HFFc6 (cell line): ENCODE data around the gene XPNPEP1. TPM values are rescaled to one million over a fixed set of nuclear protein-coding genes. Genes with fewer than 3 reads are reported as not detected.

Source experiments
- DNase-seq: peaks from one replicate; pipeline ENCODE4 v3.0.0-alpha.2; 2018
- H3K27ac Mint-ChIP-seq: 2 replicates; pipeline ENCODE4 v1.8.0; 2020; ENCODE audit warnings: mild to moderate bottlenecking, mixed read lengths
- H3K27me3 Mint-ChIP-seq: 2 replicates; pipeline ENCODE4 v1.8.0; 2021; ENCODE audit warnings: mild to moderate bottlenecking, moderate library complexity, mixed read lengths; ENCODE audit not compliant: insufficient read depth
- H3K36me3 Mint-ChIP-seq: 2 replicates; pipeline ENCODE4 v1.8.0; 2021; ENCODE audit warnings: low read depth, mixed read lengths
- H3K4me1 Mint-ChIP-seq: 2 replicates; pipeline ENCODE4 v1.8.0; 2020; ENCODE audit warnings: low read depth, mixed read lengths
- H3K4me3 Mint-ChIP-seq: 2 replicates; pipeline ENCODE4 v1.8.0; 2020; ENCODE audit warnings: mild to moderate bottlenecking, moderate library complexity, mixed read lengths
- H3K9me3 Mint-ChIP-seq: 2 replicates; pipeline ENCODE4 v1.8.0; 2020; ENCODE audit warnings: mild to moderate bottlenecking, mixed read lengths
- total RNA-seq, 6 experiments: library from RNA; stranded (reverse); fragmentation: NEBNext Ultra II Directional; extraction: Animal tissue kit (Norgen Biotek cat#: 25700); gene quantifications; 2 replicates in 1 of 6; 3 replicates in 5 of 6; pipeline ENCODE4 v1.2.3, GENCODE V29; 2021
- TF ChIP-seq, protein P1 (sequence below): fragments of 200-600 bp; sonication (generic); IDR thresholded peaks from 2 replicates; pipeline ENCODE4 v1.5.0; 2021; ENCODE audit warnings: antibody characterized with exemption, mild to moderate bottlenecking

Gene XPNPEP1
- total RNA-seq, 6 experiments from 2014 or later = 54.1 to 62.7 (median 58.9) TPM

DNA sequence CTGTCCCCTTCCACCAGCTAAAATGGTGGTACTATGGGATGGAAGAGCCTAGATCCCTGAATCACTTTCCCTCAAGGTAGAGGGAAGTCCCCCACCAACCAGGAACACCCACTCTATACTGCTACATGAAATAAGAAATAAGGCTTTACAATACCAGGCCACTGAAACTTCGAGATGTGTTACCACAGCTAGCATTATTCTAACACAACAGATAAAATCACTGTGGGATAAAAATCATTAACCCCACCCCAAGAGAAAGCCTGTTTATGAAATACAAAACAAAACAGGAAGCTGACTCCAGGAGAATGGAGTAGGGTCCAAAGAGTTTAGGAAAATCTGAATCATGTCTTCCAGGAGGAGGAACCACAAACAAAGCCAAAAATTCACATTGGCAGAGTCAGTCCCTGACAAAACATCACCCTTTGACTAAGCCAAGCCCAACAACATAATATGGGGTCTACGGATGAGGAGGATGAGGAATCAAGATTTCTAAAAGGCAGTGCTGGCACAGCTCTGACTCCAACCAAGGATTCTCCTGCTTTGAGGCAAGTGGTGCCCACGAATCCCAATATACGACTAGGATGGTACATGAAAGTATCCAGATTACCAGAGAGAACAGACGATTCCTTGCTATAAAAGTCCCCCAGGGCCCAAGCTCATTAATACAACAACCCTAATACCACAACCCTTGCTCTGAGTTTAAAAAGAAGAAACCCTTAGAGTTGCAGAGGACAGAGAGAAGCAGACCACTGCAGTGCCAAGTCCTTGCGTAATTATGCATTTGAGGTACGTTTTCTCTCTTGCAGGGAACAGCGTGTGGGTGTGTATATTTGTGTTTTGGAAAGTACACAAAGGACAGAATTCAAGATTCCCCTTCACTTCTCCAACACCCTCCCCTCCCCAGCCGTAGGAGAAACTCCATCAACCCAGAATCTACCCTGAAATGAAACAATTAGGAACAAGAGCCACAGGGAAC, 23.7 kb downstream of the XPNPEP1 start:
- H3K4me3 Mint-ChIP-seq = no peak overlapping the region
- TF ChIP-seq, protein P1, sequence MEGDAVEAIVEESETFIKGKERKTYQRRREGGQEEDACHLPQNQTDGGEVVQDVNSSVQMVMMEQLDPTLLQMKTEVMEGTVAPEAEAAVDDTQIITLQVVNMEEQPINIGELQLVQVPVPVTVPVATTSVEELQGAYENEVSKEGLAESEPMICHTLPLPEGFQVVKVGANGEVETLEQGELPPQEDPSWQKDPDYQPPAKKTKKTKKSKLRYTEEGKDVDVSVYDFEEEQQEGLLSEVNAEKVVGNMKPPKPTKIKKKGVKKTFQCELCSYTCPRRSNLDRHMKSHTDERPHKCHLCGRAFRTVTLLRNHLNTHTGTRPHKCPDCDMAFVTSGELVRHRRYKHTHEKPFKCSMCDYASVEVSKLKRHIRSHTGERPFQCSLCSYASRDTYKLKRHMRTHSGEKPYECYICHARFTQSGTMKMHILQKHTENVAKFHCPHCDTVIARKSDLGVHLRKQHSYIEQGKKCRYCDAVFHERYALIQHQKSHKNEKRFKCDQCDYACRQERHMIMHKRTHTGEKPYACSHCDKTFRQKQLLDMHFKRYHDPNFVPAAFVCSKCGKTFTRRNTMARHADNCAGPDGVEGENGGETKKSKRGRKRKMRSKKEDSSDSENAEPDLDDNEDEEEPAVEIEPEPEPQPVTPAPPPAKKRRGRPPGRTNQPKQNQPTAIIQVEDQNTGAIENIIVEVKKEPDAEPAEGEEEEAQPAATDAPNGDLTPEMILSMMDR = no peak
- DNase-seq = peak; percentile 42
- peaks cover 47% of the 10 kb centered on the region for H3K36me3 Mint-ChIP-seq
- peaks cover 78% of the 10 kb centered on the region for H3K4me1 Mint-ChIP-seq
- H3K27me3 Mint-ChIP-seq = no peaks in the 10 kb centered on the region; the same call in 1 of the 2 replicates
- no peaks in the 10 kb centered on the region for H3K9me3 Mint-ChIP-seq
- peak overlapping the region; percentile 71 for H3K27ac Mint-ChIP-seq

DNA sequence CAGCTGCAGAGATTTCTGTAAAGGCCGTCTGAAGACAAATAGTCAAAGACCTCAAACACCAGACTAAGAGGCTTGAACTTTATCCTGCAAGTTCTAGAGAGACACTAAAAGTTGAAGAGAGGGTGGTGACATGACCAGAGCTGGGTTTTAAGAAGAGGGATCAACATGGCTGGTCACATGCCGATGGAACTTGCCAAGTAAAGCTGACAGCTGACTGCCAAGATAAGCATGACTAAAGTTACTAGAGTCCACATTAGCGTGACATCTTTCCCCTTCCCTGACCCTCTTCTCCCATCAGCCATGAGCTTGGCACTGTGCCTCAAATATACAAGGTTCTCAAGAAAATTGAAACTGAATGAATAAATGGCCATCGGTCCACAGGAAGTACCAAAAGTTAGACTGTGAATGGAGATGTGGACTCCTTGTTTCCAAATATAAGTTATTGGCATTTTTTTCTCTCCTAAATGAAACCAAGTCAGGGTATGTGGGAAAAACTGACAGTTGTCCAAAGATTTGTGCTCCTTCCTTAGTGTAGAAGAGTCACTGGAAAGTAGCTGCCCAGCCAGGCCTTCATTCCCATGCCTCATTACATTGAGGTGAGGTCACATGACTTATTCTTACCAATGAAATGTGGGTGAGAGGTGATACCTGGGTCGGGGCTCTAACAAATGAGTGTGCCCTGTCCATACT, 24.5 kb downstream of the XPNPEP1 start:
- H3K4me3 Mint-ChIP-seq = no peak overlapping the region
- H3K27me3 Mint-ChIP-seq = no peaks in the 10 kb centered on the region; the same call in 1 of the 2 replicates
- peak overlapping the region; percentile 71; the same call in 1 of the 2 replicates for H3K27ac Mint-ChIP-seq
- TF ChIP-seq, protein P1 = no peak
- no peaks in the 10 kb centered on the region for H3K9me3 Mint-ChIP-seq
- no peak for DNase-seq
- H3K36me3 Mint-ChIP-seq = peaks cover 39% of the 10 kb centered on the region
- peaks cover 74% of the 10 kb centered on the region for H3K4me1 Mint-ChIP-seq

DNA sequence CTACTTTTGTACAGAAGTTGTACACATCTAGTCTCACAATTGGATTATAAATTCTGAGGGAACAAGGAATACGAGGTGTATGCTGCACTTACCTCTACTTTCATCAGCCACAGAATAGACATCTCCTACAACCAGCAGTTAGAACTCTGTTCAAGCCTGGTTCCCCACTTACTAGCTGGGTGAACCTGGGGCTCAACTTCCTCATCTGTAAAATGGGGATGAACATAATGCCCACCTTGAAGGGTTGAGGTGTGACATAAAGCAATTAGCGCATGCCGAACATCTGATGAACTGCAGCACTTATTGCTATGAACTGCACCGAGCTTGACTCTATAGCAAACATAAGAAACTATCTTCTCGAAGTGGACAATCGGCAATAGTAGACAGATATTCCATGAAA, 25.3 kb downstream of the XPNPEP1 start:
- Mint-ChIP-seq H3K9me3 (no peaks in the 10 kb centered on the region), H3K36me3 (peaks cover 39% of the 10 kb centered on the region), H3K4me1 (peaks cover 71% of the 10 kb centered on the region), H3K27ac (peak overlapping the region; percentile 71; the same call in 1 of the 2 replicates), H3K4me3 (no peak overlapping the region), H3K27me3 (no peaks in the 10 kb centered on the region)
- TF ChIP-seq, protein P1 = no peak
- DNase-seq = no peak

DNA sequence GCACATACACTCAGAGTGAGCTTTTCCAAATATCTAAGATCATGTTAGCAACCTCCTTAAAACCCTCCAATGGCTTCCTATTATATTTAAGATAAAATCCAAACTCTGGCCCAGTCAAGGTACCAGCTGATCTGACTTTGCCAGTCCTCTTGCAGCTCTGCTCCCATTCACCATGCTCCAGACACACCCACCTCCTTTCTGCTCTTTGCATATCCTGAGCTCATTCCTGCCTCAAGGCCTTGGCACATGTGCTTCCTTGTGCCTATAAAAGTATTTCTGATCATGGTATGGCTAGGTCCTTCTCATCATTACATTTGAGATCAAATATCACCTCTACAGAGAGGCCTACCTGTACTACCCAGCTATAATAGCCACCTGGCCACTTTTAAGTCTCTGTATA, 27.5 kb downstream of the XPNPEP1 start:
- peaks cover 43% of the 10 kb centered on the region for H3K36me3 Mint-ChIP-seq
- no peak overlapping the region; the same call in 1 of the 2 replicates for H3K4me3 Mint-ChIP-seq
- no peak for DNase-seq
- TF ChIP-seq, protein P1 = no peak
- H3K27me3 Mint-ChIP-seq = no peaks in the 10 kb centered on the region
- peaks cover 81% of the 10 kb centered on the region for H3K4me1 Mint-ChIP-seq
- no peaks in the 10 kb centered on the region for H3K9me3 Mint-ChIP-seq
- peak overlapping the region; percentile 20 for H3K27ac Mint-ChIP-seq

DNA sequence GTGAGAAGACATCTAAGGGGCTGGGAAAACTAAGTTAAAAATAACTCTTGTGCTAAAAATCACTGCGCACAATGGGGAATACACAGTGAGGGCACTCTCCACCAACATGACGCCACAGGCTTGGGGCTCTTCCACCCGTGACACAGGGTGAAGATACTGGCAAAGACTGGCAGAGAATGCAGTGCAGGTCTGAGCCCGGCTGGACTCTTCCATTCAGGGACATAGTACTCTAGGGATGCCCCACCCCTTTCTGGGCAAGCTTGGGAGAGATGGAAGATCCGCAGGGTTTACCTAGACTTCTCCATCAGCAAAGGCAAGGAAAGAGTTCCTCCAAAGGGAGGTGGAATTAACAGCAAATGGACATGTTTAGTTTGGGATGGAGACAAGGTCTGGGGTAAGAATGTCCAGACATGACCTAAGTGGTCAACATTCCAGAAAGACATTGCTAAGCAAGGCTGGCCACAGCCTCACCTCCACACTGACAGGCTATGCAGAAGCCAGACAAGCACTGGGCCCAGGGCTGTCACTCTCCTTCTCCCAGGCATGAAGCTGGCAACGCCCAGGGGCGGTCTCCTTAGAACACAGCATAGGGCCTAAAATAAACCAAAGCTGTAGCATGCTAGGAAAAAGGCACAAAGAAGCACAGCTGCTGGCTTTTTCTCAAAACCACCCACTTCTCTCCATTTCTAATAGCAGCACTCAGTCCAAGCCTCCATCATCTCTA, 28.1 kb downstream of the XPNPEP1 start:
- peaks cover 81% of the 10 kb centered on the region for H3K4me1 Mint-ChIP-seq
- peaks cover 40% of the 10 kb centered on the region for H3K36me3 Mint-ChIP-seq
- DNase-seq = peak; percentile 53
- no peaks in the 10 kb centered on the region for H3K9me3 Mint-ChIP-seq
- TF ChIP-seq, protein P1 = no peak
- H3K27ac Mint-ChIP-seq = peak overlapping the region; percentile 20
- H3K27me3 Mint-ChIP-seq = no peaks in the 10 kb centered on the region
- H3K4me3 Mint-ChIP-seq = no peak overlapping the region; the same call in 1 of the 2 replicates
